Measurements from ENCODE around the gene CC2D2B. TPM values are rescaled to one million over a fixed set of nuclear protein-coding genes. Genes with fewer than 3 reads are reported as not detected.

Gene CC2D2B
- total and polyA plus RNA-seq, 2 experiments from 2014 or later = 0.24 to 0.92 TPM

GRCh38 chr10:95860166-95860940 lies 47.4 kb upstream of the CC2D2B start:
- Histone ChIP-seq H3K9me2 (ENCODE audit: insufficient read depth) (no peaks in the 10 kb centered on the region), H3K27ac (ENCODE audit: low read depth) (no peak overlapping the region), H3K4me1 (ENCODE audit: insufficient read depth) (no peaks in the 10 kb centered on the region), H4K20me1 (replicated peaks; ENCODE audit: insufficient read depth) (no peaks in the 10 kb centered on the region), H3K79me2 (replicated peaks; ENCODE audit: insufficient read depth) (no peaks in the 10 kb centered on the region), H3K4me2 (no peak overlapping the region), H3K4me3 (no peak overlapping the region), H3K27me3 (ENCODE audit: insufficient read depth) (no peaks in the 10 kb centered on the region), H3F3A (replicated peaks; ENCODE audit: low read depth) (no peaks in the 10 kb centered on the region), H2AFZ (no peak overlapping the region), H3K36me3 (ENCODE audit: insufficient read depth) (no peaks in the 10 kb centered on the region)
- Mint-ChIP-seq H3K4me1 (no peaks in the 10 kb centered on the region), H3K36me3 (ENCODE audit: low read depth) (peaks cover 6% of the 10 kb centered on the region), H3K27ac (no peak overlapping the region), H3K4me3 (no peak overlapping the region), H3K27me3 (ENCODE audit: insufficient read depth, low read depth, poor library complexity) (peaks cover 3% of the 10 kb centered on the region), H3K9me3 (peaks cover 6% of the 10 kb centered on the region; the same call in 1 of the 3 replicates)
- no peak for TF ChIP-seq EZH2 (IDR thresholded peaks at IDR 0.05; ENCODE audit: low read depth, unreplicated experiment)
- TF ChIP-seq STAT1 (IDR thresholded peaks at IDR 0.05; ENCODE audit: unreplicated experiment) = no peak
- no peak for TF ChIP-seq ZNF114 (CRISPR knock-in tag; IDR thresholded peaks at IDR 0.05)
- TF ChIP-seq NANOG (IDR thresholded peaks at IDR 0.05; ENCODE audit: borderline replicate concordance) = no peak
- TF ChIP-seq CREB1 (CRISPR knock-in tag; IDR thresholded peaks at IDR 0.05; ENCODE audit: low read depth) = no peak
- no peak for TF ChIP-seq ETS1 (IDR thresholded peaks at IDR 0.05)
- TF ChIP-seq EZH2phosphoT487 (IDR thresholded peaks at IDR 0.05; ENCODE audit: unreplicated experiment) = no peak
- TF ChIP-seq, protein P1, sequence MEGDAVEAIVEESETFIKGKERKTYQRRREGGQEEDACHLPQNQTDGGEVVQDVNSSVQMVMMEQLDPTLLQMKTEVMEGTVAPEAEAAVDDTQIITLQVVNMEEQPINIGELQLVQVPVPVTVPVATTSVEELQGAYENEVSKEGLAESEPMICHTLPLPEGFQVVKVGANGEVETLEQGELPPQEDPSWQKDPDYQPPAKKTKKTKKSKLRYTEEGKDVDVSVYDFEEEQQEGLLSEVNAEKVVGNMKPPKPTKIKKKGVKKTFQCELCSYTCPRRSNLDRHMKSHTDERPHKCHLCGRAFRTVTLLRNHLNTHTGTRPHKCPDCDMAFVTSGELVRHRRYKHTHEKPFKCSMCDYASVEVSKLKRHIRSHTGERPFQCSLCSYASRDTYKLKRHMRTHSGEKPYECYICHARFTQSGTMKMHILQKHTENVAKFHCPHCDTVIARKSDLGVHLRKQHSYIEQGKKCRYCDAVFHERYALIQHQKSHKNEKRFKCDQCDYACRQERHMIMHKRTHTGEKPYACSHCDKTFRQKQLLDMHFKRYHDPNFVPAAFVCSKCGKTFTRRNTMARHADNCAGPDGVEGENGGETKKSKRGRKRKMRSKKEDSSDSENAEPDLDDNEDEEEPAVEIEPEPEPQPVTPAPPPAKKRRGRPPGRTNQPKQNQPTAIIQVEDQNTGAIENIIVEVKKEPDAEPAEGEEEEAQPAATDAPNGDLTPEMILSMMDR (conservative IDR thresholded peaks at IDR 0.05; ENCODE audit: low read depth in 2 of 2) = no peak
- TF ChIP-seq ZNF331 (CRISPR knock-in tag; IDR thresholded peaks at IDR 0.05; ENCODE audit: low read depth) = no peak
- no peak for TF ChIP-seq REST (IDR thresholded peaks at IDR 0.05; ENCODE audit: unreplicated experiment)
- TF ChIP-seq JUNB (IDR thresholded peaks at IDR 0.05; ENCODE audit: unreplicated experiment) = no peak
- no peak for TF ChIP-seq ZNF462 (CRISPR knock-in tag; IDR thresholded peaks at IDR 0.05)
- no peak for TF ChIP-seq POLR2AphosphoS5 (IDR thresholded peaks at IDR 0.05; ENCODE audit: low read depth)
- no peak for ATAC-seq
- no peak for DNase-seq (ENCODE audit: low spot score)

Measured in GM23338 (cell line).